NOMO-1 (cell line): ENCODE results near the gene NADSYN1.

Experiments used
- DNase-seq, 2 experiments: peaks; one replicate each; lab custom pipeline; 2025; ENCODE audit not compliant: unreplicated experiment in 2 of 2; lab: John Stamatoyannopoulos, UW

The NADSYN1 gene

GRCh38 chr11:71472357-71472885 lies 19.4 kb downstream of the NADSYN1 start:
- DNase-seq: no peak

GRCh38 chr11:71472941-71473792 lies 20.2 kb downstream of the NADSYN1 start:
- DNase-seq: no peak

GRCh38 chr11:71473793-71474080 lies 20.7 kb downstream of the NADSYN1 start:
- no peak for DNase-seq

- DNase-seq: no peak
Measured at GRCh38 chr11:71474141-71474770, 21.3 kb downstream of the NADSYN1 start.

- DNase-seq: no peak
Measured at GRCh38 chr11:71474771-71475483, 21.9 kb downstream of the NADSYN1 start.

GRCh38 chr11:71476031-71476430 lies 23.0 kb downstream of the NADSYN1 start:
- DNase-seq: no peak

GRCh38 chr11:71476926-71477640 lies 24.1 kb downstream of the NADSYN1 start:
- no peak for DNase-seq

GRCh38 chr11:71477641-71478527 lies 24.9 kb downstream of the NADSYN1 start:
- DNase-seq: no peak

GRCh38 chr11:71478528-71478840 lies 25.5 kb downstream of the NADSYN1 start:
- no peak for DNase-seq

- DNase-seq: no peak
Measured at GRCh38 chr11:71481101-71481960, 28.3 kb downstream of the NADSYN1 start.

- no peak for DNase-seq
Measured at GRCh38 chr11:71482216-71482615, 29.2 kb downstream of the NADSYN1 start.

- no peak for DNase-seq
Measured at GRCh38 chr11:71482746-71483364, 29.9 kb downstream of the NADSYN1 start.

- DNase-seq: no peak
Measured at GRCh38 chr11:71483692-71484091, 30.7 kb downstream of the NADSYN1 start.

GRCh38 chr11:71484248-71485062 lies 31.5 kb downstream of the NADSYN1 start:
- no peak for DNase-seq

GRCh38 chr11:71485063-71485399 lies 32.0 kb downstream of the NADSYN1 start:
- no peak for DNase-seq

- DNase-seq: no peak
Measured at GRCh38 chr11:71485466-71485865, 32.5 kb downstream of the NADSYN1 start.

GRCh38 chr11:71486320-71486719 lies 33.3 kb downstream of the NADSYN1 start:
- no peak for DNase-seq

GRCh38 chr11:71488681-71489270 lies 35.8 kb downstream of the NADSYN1 start:
- no peak for DNase-seq
